Activated T-cell treated with anti-CD3 and anti-CD28 coated beads for 1 hour (primary cell): ENCODE data around the gene ZNF516.

Experiments used
- DNase-seq: peaks from one replicate; pipeline ENCODE4 v3.0.0-alpha.2; 2020; ENCODE audit warnings: low read depth

The ZNF516 gene

DNA sequence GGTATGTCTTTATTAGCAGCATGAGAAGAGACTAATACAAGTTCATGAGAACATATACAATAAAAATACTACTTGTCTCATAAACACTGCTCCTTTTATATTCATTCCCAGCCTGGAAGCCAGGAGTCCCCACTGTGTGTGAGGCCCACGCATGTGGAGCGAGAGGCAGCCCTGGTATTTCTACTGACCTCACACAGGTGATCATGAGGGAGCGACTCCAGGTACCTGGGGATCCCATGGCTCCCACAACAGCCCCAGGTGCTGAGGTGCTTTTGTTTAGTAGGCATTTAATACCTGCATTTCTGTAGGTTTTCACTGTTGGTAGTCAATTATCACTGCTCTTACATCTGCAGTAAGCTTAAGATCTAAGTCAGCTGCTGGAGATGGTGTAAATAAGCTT lies 75.2 kb downstream of the ZNF516 start:
- DNase-seq: no peak

DNA sequence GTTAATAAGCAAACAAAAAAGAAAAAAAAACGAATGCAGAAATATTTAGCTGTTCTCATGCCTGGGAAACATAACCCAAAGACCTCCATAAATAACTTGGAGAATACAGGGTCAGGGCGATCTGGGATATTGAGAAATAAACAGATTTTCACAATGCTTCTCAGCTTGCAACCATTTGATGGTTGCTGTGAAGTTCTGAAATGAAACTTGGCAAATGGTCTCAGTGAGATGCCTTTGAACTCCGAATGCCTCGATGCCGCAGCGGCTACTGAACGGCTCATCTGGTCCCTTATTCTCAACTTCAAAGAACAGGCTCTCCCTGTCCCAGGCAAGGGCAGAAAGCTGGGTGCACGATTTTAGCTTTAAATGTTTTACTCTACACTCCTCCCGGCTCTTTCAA lies 78.1 kb downstream of the ZNF516 start:
- DNase-seq: no peak

DNA sequence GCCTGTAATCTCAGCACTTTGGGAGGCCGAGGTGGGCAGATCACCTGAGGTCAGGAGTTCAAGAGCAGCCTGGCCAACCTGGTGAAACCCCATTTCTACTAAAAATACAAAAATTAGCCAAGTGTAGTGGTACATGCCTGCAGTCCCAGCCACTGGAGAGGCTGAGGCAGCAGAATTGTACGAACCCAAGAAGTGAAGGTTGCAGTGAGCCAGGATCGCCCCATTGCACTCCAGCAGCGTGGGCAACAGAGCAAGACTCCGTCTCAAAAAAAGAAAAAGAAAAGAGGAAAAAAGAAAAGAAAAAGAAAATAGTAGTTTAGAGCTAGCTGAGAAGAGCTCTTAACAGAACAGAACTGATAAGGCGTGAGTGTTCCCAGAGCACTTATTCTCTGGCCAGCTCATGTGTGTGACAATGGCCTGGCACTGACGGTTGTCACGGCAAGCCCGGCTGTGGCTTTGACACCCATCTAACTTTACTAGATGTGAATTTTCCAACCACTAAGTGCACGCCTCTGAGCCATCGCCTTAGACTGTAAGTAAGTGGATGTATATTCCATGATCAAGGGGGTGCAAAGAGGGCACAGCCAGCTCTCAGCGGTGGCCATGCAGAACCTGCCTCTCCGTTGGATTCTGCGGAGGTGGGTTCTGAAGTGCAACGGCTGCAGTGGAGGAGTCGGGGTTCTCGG lies 80.0 kb downstream of the ZNF516 start:
- no peak for DNase-seq

DNA sequence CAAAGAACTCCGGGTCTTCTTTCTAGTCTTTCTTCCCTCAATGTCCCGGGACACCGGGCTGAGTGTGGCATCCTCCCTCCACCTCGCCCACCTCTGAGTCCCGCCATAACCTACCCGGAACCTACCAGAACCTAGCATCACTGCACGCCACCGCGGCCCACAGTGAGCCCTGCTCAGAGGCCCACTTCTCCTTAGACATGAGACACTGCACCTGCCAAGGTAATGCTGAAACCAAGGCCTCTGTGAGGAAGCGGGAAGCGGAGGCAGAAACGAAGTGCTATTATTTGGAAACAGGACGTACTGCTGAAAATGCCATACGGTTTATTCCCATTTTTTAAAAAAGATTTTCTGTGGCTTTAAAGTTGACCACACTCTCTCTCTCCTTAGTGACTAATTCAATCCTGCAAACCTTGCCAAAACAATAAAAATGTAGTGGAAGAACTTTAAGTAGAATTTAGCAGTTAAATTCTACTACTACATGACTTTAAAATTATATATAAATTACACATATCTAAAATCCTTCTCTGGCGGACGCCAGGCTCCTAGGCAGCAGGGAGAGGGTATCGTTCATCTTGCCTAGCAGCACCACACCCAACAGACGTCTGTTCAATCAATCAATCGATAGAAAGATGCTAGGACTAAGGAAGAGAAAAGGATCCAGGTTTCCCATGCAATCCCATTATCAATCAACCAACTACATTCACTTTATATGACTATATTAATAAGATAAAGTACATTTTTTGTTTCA lies 82.0 kb downstream of the ZNF516 start:
- DNase-seq: no peak

DNA sequence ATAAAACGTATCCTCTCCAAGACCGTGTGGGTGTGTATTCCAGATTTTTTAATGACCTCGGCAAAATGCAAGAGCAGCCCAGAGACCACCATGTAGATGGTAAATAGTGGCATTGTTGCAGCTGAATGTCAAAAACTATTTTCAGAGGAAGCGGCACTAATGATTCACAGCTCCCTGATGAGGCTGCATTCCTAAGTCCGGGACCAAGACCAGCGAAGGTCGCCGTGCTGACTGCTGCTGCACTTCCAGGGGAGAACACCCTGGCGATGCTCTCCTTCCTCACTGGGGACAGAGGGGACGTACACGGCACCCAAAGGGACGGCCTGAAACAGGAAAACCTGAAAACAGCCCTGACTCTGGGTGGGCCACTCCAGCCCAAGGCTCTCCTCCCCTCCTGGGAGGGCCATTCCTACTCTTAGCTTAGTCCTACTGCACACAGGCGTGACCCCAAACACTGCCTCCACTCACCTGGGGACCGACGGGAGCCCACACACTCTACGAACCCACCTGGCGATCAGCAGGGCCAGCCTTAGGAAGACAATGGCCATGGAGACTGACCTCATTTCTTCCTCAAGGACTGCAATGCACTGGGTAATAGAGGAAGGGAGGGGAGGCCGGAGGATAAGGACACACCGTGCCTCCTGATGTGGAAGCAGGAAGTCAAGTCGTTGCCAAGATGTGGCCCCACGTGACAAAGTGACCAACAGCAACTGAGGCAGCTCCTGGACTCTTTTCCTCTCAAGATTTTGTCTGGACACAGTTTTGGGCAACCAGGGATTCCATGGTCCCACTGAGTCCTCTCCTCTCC lies 82.8 kb downstream of the ZNF516 start:
- no peak for DNase-seq

DNA sequence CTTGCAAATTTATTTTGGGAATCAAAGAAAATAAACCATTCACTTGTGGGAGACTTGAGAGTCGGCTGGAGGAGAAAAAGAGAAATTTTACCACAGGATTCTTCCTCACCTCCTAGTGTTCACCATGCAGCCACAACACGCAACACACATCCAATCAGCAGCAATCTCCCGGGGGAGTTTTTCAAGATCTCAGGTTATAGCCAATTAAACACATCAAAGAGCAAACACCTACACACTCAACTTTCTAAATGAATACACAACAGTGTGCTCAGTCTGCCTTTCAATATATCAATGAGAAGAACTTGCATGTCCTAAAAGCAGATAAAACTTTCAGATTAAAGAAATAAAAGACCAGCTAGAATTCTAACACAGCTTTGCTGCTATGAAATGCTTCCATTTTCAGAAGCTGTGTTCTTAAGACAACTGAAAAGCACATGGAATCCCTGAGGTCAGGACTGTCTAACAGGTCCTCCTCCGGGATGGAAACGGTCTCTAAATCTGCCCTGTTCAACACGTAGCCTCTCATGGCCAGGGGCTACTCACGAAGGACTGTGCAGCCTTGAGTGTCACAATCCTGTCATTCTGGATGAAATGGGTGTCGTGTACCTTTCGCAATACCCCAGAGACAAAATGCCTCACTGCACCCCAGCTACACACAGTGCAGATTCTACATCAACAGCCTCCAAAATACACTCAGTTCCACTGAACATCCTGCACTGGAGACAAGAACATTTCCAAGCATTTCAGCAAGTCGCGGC lies 84.2 kb downstream of the ZNF516 start:
- DNase-seq: no peak

DNA sequence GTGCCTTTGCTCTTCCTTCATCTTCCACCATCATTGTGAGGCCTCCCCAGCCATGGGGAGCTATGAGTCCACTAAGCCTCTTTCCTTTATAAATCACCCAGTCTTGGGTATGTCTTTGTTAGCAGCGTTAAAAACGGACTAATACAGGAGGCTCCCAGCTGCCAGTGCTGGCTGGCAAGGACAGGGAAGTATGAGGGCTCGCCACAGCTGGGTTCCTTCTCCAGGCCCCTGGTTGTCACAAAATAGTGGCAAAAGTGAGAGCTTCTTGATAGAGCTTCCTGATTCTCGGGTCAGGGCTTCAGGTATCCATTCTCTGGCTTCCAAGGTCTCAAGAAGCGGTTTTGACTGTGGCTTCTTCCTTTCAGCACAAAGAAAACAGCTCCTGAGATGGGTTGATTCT lies 85.0 kb downstream of the ZNF516 start:
- no peak for DNase-seq

DNA sequence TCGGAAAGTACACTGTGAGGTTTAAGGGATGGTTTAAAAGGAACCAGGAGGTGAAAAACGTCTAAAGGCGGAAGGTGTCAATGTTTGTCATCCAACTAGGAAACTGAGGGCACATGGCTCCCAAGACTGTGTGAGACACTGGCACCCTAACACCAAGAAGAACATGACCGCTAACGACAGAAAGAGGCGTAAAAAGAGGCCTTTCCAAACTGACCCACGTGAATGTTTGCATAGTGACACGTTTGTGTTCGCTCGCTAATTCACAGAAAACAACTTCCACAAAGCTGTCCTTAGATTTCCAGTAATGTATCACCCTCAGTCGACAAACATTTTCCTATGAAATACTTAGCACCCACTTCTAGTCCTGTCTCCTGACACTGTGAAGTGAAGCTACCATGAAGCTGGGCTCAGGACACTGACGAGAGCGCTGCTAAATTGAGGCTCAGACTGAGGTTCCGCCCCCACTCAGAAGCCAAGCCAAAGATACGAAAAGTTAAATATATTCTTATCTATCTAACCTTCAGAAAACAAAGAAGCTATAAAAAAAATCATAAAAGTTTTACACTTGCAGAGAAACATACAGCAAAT lies 86.5 kb downstream of the ZNF516 start:
- DNase-seq: no peak

DNA sequence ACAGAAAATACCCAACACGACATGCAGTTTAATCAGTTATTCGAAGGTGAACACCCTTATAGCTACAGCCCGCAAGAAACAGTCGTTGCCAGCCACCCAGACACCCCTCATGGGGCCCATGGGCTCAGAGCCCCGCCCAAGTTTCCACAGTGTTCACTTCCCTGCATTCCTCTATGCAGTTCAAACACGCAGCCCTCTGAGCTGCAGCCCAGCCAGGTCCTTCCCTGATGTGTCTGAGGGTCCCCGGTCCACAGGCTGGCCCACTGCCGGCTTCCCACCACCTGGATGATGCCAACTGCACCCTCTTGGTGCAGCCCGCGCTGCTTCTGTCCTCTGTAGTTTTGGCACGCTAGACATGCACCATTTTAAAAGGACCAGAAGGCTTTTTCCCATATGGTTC lies 87.4 kb downstream of the ZNF516 start:
- DNase-seq: no peak

DNA sequence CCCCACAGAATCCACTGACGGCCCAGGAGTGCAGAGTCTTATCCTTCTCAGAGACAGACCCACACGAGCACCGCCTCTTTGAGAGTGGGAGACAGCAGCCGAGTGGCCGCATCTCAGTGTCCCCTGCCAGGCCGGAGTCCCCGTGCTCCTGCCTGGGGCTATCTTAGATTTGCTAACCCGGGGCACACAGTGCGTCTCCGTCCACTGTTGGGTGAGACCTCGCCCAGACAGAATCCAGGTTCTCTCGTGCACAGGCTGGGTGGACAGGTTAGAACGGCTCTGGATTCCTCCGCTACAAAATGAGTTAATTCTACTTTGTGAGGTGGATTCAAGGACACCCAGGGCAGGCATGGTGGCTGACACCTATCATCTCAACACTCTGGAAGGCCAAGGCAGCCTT lies 88.3 kb downstream of the ZNF516 start:
- DNase-seq: no peak

DNA sequence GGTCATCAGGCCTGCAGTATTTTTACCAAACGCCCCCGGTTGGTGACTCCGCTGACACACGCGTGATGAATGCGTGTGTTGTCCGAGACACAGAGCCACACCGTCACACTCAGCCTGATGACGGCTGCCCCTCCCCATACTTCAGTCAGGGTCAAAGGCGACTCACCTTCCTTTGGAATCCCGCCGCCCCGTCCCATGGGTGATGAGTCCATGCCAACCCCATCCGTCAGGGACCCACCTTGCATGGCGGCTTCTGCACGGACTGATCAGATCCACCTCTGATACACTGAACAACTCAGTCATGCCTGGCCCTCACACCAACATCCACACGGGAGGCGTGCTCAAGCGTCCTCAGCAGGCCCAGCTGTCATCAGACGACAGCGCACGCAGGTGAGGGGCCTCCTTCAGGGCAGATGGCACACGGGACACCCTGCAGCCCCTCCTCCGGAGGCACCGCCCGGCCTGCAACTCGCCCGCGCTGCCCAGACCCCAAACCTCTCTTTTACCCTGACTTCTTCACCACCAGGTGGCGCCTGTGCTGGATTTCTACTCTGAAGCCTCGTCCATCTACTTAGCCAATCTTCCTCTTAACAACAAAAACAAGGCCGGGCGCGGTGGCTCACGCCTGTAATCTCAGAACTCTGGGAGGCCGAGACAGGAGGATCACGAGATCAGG lies 89.2 kb downstream of the ZNF516 start:
- no peak for DNase-seq

DNA sequence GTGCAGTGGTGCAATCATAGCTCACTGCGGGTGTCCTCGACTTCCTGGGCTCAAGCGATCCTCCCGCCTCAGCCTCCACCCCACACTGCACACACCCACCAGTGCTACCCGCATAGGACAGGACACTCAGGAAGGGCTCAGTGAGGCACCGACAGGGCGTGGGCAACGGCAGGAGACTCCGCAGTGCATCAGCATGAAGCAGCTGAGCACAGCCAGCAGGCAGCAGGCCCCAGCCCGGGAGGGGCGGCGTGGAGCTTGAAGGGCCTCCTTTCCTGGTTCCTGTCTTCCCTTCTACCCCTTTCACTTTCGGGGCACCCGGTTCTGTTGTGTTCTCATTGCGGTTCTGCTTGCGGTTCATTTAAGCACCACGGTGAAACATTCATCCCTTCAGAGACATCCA lies 89.8 kb downstream of the ZNF516 start:
- no peak for DNase-seq

DNA sequence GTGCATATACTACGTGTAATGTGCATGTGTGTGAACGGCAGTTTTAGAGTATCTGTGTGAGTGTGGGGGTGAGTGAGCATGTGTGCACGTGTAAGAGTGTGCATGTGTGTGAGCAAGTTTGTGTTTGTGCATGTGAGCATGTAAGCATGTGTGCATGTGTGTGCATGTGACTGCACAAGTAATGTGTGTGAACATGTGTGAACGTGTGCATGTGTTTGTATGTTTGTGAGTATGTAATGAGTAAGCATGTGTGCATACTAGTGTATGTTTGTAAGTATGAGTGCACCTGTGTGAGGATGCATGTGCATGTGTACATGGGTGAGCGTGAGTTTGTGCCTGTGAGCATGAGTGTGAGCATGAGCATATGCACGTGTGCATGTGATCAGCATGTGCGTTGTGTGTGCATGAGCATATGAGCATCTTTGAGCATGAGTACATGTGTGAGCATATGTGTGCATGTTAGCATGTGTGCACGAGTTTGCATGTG lies 90.7 kb downstream of the ZNF516 start:
- DNase-seq: no peak

DNA sequence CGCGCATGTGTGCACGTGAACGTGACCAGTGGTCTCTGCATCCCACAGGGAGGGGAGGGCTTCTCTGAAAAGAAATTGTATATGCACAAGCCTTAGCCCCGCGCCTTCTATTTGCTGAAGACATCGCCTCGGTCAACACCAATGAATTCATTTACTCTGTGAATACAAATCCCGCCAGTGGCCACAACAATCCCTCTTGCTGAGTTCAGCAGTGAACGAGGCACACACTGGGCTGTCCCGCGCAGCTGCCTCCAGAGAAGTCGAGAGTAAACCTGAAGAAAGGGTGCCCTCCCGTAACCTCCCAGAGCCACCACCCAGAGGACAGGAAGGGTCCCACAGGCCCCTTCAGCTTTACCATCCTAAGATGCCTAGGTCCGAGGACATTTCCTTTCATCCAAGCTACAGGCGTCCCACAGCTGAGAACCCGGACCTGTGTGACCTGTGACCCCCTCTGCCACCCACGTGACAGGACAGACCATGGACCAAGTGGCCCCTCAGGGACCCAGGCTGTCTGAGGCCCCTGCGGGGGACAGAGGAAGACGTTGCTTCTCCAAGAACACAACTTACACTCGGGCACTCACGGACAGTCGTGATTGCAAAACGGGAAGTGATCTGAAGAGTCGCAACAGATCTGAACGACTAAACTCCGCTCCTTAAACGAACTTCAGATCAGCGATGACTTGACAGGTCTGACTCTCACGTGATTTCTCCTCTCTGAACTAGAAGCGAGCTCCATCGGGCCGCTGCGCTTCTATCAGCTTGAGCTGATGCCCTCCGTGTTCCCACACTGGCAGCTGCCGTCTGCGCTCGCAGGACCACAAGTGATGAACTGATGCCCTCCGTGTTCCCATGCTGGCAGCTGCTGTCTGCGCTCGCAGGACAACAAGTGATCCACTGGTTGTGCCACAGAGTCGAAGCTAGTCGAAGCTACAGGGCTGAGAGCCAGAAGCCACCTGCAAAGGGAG lies 92.7 kb downstream of the ZNF516 start:
- DNase-seq: no peak

DNA sequence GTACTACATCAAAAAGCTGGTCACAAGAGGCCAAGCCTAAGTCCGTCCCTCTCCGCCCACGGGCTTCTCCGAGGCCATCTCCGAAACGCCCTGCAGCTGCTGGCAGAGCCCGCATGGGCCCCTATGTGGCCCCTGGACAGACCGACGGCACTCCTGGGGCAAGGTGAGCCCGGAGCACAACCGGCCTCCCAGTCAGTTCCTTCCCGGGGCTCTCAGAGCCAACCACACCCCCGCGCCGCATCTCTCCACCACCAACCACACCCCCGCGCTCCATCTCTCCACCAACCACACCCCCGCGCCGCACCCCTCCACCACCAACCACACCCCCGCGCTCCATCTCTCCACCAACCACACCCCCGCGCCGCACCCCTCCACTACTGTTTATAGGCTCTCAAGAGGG lies 93.5 kb downstream of the ZNF516 start:
- no peak for DNase-seq

DNA sequence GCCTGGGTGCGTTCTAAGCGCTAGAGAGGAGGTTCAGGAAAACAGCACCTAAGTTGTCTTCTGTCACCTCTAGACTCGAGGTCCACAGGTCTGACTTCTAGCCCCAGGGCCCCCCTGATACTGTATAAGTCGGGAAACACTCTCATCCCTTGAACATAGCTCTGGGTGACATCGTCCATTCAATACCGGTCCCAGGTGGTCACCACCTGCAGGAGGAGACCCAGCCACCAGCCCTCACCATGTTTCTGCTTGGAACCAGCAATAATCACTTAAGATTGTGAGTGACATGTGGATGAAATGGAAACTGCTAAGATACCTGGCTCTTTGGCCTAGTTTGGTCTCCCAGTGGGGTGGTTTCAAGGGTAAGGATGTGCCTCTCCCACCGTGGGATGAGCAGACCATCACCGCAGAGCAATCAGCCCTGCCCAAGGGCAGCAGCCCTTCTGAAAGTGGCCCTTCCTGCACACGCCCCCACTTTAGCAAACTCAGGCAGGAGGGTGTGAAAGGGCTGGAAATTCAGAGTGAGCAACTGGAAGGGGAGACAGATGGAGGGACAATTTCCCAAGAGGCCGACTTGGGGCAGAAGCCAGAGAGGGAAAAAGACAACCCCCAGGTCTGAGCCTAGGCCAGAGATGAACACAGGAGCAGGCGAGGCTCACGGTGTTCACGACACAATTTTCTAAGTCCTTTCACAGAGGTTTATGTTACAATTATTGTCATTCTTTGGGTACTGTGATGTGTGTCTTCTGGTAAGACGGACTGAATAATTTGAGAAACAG lies 95.2 kb downstream of the ZNF516 start:
- no peak for DNase-seq

DNA sequence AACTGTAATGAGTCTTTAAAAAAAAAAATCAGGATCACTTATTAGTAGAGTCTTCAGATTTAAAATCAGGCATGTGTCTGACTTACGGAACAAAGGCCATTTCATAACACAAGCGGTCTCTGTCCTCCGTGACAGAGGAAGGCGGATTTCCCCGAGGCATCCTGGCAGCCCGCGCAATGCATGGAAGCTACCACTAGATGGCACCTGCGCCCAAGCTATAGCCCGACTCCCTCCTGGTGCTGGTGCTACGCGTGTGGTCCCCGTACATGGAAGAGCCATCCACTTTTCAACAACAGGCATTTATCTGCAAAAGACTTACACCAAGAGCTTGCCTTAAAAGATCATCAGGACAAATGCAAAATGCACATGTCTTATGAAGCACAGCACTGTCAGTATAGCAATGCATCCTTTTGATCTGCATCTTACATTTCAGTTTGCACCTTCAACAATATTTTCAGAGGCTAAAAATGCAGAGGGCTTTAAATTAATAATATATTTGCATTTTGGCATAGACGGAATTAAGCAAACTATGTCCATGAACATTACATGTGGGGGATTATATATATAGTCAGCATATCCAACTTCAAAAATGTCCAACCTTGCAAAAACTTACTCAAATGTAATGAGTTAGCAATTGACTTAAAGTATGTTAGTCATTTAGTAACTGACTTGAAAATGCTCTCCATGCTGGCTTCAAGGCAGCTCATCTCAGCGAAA lies 96.0 kb downstream of the ZNF516 start:
- peak; percentile 64 for DNase-seq

DNA sequence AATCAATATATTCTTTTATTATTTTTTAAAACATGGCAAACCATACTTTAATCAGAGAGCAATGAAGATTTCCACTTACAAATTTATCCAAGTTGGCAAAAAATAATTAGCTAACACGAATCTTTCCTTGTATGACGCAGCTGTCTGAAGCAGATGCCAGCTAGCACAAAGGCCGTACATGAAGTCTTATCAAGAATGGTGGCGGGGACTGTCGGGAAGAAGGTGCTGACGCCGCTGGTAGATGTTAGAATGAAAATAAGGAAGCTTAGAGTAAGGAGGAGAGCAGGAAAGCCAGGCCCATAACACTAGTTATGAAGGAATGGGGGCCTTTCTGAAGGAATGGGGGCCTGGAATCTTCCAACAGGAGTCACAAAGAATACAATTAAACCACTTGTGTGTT lies 96.7 kb downstream of the ZNF516 start:
- DNase-seq: no peak

DNA sequence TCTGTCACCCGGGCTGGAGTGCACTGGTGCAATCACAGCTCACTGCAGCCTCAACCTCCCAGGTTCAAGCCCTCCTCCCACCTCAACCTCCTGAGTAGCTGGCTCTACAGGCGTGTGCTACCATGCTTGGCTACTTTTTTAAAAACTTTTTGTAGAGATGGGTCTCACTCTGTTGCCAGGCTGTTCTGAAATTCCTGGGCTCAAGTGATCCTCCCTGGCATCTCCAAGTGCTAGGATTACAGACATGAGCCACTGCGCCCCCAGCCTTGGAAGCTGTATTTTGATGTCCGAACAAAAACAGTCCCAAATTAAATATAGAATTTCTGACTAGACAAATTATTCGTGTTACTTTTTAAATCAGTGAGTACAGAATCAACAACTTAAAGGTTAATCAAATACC lies 97.4 kb downstream of the ZNF516 start:
- DNase-seq: no peak
